Skin of body (tissue), 2 donors: ENCODE measurements around the gene IDI2. TPM values are rescaled to one million over a fixed set of nuclear protein-coding genes. Genes with fewer than 3 reads are reported as not detected.
"Not testable (repeated sequence)": the region's sequence is repeated elsewhere in the genome, so short reads cannot be mapped to it uniquely, and the experiment has no call there.

Experiments used
- DNase-seq: peaks from one replicate; lab custom pipeline; 2025; lab: John Stamatoyannopoulos, UW
- total RNA-seq: library from RNA; depleted of rRNA; stranded (reverse); fragments of >200 nt; gene quantifications from one replicate; pipeline ENCODE4 v1.2.3, GENCODE V29; 2014

IDI2 gene
- total RNA-seq: not detected

GRCh38 chr10:1025683-1026082 lies at the start of gene IDI2:
Gene IDI2, minus strand, starts transcription at chr10:1025859. Its CDS starts 1,136 bp downstream, at chr10:1024723.
- DNase-seq: no peak

- DNase-seq: no peak
Observed at GRCh38 chr10:1074748-1075308, 49.2 kb upstream of the IDI2 start.

GRCh38 chr10:1074052-1074747 lies 48.5 kb upstream of the IDI2 start:
- no peak for DNase-seq

- DNase-seq: no peak
Observed at GRCh38 chr10:1070919-1071318, 45.3 kb upstream of the IDI2 start.

GRCh38 chr10:1068380-1069361 lies 43.0 kb upstream of the IDI2 start:
- DNase-seq: no peak

GRCh38 chr10:1066734-1067133 lies 41.1 kb upstream of the IDI2 start:
- not testable (repeated sequence) for DNase-seq

- no peak for DNase-seq
Observed at GRCh38 chr10:1064964-1065247, 39.2 kb upstream of the IDI2 start.

- DNase-seq: no peak
Observed at GRCh38 chr10:1063232-1063865, 37.7 kb upstream of the IDI2 start.

- DNase-seq: no peak
Observed at GRCh38 chr10:1061930-1062774, 36.5 kb upstream of the IDI2 start.

- no peak for DNase-seq
Observed at GRCh38 chr10:1059902-1060301, 34.2 kb upstream of the IDI2 start.

- no peak for DNase-seq
Observed at GRCh38 chr10:1058017-1058416, 32.4 kb upstream of the IDI2 start.

GRCh38 chr10:1057106-1057657 lies 31.5 kb upstream of the IDI2 start:
- DNase-seq: no peak

- peak; percentile 77 for DNase-seq
Observed at GRCh38 chr10:1056326-1057105, 30.9 kb upstream of the IDI2 start, which contains the start of gene WDR37. Gene WDR37, plus strand, starts transcription at chr10:1056385. Its CDS starts 15,771 bp downstream, at chr10:1072156.

GRCh38 chr10:1054684-1055083 lies 29.0 kb upstream of the IDI2 start:
- DNase-seq: no peak

- no peak for DNase-seq
Observed at GRCh38 chr10:1050554-1050953, 24.9 kb upstream of the IDI2 start.

- no peak for DNase-seq
Observed at GRCh38 chr10:1050145-1050544, 24.5 kb upstream of the IDI2 start.

GRCh38 chr10:1049425-1049958 lies 23.8 kb upstream of the IDI2 start:
- DNase-seq: no peak

- DNase-seq: peak; percentile 99
Observed at GRCh38 chr10:1048732-1049424, 23.2 kb upstream of the IDI2 start, which contains the start of gene IDI1. Gene IDI1, minus strand, starts transcription at chr10:1049119. Its CDS starts 116 bp downstream, at chr10:1049003.

GRCh38 chr10:1048349-1048731 lies 22.7 kb upstream of the IDI2 start:
- no peak for DNase-seq
